Thoracic aorta (tissue), 2 donors: ENCODE data around the gene CBY2. TPM values are rescaled to one million over a fixed set of nuclear protein-coding genes. Genes with fewer than 3 reads are reported as not detected.

ENCODE experiments used
- ATAC-seq: fragments of 150-250 bp; one replicate; pipeline ENCODE4 v1.8.0; 2017; ENCODE audit warnings: low read depth; ENCODE audit not compliant: insufficient number of reproducible peaks, low FRiP score
- DNase-seq: peaks from one replicate; pipeline ENCODE4 v3.0.0-alpha.2; 2020; ENCODE audit warnings: low spot score
- H3K27ac ChIP-seq, 2 donors: fragments of 200-600 bp; sonication (generic); 1 replicate in 1 of 2; 2 replicates in 1 of 2; pipeline ENCODE4 v1.5.1; 2016; ENCODE audit warnings: mild to moderate bottlenecking in 2 of 2, moderate library complexity in 2 of 2
- H3K27me3 ChIP-seq: fragments of 200-600 bp; sonication (generic); replicated peaks from 2 replicates; pipeline ENCODE4 v1.6.0; 2016; ENCODE audit warnings: mild to moderate bottlenecking; ENCODE audit not compliant: insufficient read depth
- H3K36me3 ChIP-seq: fragments of 200-600 bp; sonication (generic); one replicate; pipeline ENCODE4 v1.5.1; 2016
- H3K4me1 ChIP-seq, 2 donors: fragments of 200-600 bp; sonication (generic); 1 replicate in 1 of 2; 2 replicates in 1 of 2; pipeline versions ENCODE4 v1.5.1 to v1.6.0; 2016; ENCODE audit warnings: low read depth in 2 of 2, mild to moderate bottlenecking in 1 of 2; ENCODE audit not compliant: control insufficient read depth in 1 of 2
- H3K4me3 ChIP-seq: fragments of 200-600 bp; sonication (generic); 2 replicates; pipeline ENCODE4 v1.5.1; 2016; ENCODE audit warnings: mild to moderate bottlenecking
- H3K9me3 ChIP-seq: fragments of 200-600 bp; sonication (generic); 2 replicates; pipeline ENCODE4 v1.5.1; 2016
- total RNA-seq, 2 donors: library from RNA; depleted of rRNA; stranded (reverse); fragments of >200 nt; gene quantifications; one replicate each; pipeline versions ENCODE4 v1.1.0 to v1.2.3, GENCODE V29; 2016
- TF ChIP-seq, protein P1 (sequence below): fragments of 200-600 bp; sonication (generic); IDR thresholded peaks from one replicate; pipeline ENCODE4 v1.5.1; 2019; ENCODE audit warnings: antibody characterized with exemption

Gene CBY2
- total RNA-seq, 2 donors from 2014 or later: not detected

DNA sequence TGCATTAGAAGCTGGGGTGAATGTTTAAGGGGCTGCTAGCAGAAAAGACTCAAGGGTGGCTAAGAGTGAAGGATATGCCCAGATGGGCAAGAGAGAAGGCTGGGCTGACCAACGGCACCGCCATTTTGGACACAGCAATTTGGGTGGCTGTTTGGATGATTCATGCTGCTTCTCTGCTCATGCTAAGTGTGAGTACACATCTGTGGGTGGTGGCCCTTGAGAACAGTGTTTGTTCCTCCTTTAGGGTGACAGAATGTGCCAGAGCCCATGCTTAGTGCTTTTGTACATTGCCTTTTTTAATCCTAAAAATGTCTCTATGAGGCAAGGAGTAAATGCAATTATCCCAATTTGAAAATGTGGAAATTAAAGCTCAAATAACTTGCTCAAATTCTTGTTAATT is 9.8 kb downstream of the CBY2 start:
- Histone ChIP-seq H3K4me3 (no peak overlapping the region), H3K27ac (no peak overlapping the region), H3K27me3 (no peaks in the 10 kb centered on the region), H3K4me1 (no peaks in the 10 kb centered on the region), H3K36me3 (no peaks in the 10 kb centered on the region), H3K9me3 (no peaks in the 10 kb centered on the region)
- TF ChIP-seq, protein P1, sequence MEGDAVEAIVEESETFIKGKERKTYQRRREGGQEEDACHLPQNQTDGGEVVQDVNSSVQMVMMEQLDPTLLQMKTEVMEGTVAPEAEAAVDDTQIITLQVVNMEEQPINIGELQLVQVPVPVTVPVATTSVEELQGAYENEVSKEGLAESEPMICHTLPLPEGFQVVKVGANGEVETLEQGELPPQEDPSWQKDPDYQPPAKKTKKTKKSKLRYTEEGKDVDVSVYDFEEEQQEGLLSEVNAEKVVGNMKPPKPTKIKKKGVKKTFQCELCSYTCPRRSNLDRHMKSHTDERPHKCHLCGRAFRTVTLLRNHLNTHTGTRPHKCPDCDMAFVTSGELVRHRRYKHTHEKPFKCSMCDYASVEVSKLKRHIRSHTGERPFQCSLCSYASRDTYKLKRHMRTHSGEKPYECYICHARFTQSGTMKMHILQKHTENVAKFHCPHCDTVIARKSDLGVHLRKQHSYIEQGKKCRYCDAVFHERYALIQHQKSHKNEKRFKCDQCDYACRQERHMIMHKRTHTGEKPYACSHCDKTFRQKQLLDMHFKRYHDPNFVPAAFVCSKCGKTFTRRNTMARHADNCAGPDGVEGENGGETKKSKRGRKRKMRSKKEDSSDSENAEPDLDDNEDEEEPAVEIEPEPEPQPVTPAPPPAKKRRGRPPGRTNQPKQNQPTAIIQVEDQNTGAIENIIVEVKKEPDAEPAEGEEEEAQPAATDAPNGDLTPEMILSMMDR: no peak
- no peak for ATAC-seq
- DNase-seq: no peak

DNA sequence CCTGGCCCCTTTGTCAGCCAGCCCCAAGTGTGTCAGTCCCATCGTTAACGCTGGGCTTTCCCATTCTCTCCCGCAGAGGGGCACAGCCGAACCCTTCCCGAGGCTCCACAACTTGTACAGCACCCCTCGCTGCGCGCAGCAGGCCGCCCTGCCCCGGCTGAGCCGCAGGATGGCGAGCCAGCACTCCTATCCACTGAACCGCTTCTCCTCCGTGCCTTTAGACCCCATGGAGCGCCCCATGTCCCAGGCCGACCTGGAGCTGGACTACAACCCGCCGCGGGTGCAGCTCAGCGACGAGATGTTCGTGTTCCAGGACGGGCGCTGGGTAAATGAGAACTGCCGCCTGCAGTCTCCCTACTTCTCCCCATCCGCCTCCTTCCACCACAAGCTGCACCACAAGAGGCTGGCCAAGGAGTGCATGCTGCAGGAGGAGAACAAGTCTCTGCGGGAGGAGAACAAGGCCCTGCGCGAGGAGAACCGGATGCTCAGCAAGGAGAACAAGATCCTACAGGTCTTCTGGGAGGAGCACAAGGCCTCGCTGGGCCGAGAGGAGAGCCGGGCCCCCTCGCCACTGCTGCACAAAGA is 11.1 kb downstream of the CBY2 start:
- no peaks in the 10 kb centered on the region for H3K36me3 ChIP-seq
- no peak for ATAC-seq
- TF ChIP-seq, protein P1: no peak

DNA sequence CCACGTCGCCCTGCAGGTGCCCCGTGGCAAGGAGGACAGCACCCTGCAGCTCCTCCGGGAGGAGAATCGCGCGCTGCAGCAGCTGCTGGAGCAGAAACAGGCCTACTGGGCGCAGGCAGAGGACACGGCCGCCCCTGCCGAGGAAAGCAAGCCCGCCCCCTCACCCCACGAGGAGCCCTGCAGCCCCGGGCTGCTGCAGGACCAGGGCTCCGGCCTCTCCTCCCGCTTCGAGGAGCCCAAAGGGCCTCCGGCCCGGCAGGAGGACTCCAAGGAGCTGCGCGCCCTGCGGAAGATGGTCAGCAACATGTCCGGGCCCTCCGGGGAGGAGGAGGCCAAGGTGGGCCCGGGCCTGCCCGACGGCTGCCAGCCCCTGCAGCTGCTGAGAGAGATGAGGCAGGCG is 11.6 kb downstream of the CBY2 start:
- H3K36me3 ChIP-seq: no peaks in the 10 kb centered on the region
- H3K4me1 ChIP-seq: no peaks in the 10 kb centered on the region
- TF ChIP-seq, protein P1: no peak

More for the DNA sequence above, 11.1 kb downstream of the CBY2 start:
- Histone ChIP-seq H3K27me3 (no peaks in the 10 kb centered on the region), H3K4me3 (no peak overlapping the region), H3K9me3 (no peaks in the 10 kb centered on the region), H3K4me1 (no peaks in the 10 kb centered on the region), H3K27ac (no peak overlapping the region)
- no peak for DNase-seq

DNA sequence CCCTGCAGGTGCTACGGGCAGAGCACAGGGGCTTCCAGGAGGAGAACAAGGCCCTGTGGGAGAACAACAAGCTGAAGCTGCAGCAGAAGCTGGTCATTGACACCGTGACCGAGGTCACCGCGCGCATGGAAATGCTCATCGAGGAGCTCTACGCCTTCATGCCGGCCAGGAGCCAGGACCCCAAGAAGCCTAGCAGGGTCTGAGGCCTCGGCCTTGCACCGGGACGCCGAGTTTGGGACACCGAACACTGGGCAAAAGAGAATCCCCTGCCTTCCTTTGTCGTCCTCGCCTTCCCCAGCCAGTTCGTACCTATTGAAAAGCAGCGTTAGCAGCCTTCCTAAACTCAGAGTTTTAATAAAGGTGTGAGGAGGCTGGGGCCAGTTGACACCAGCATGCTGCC is 12.1 kb downstream of the CBY2 start:
- H3K4me1 ChIP-seq: no peaks in the 10 kb centered on the region
- ATAC-seq (no peak), DNase-seq (no peak)
- no peaks in the 10 kb centered on the region for H3K9me3 ChIP-seq
- no peaks in the 10 kb centered on the region for H3K36me3 ChIP-seq
- H3K27ac ChIP-seq: no peak overlapping the region
- no peaks in the 10 kb centered on the region for H3K27me3 ChIP-seq
- H3K4me3 ChIP-seq: no peak overlapping the region
- TF ChIP-seq, protein P1: no peak

More for the DNA sequence above, 11.6 kb downstream of the CBY2 start:
- no peak overlapping the region for H3K4me3 ChIP-seq
- no peak for DNase-seq
- no peak overlapping the region for H3K27ac ChIP-seq
- no peaks in the 10 kb centered on the region for H3K27me3 ChIP-seq
- H3K9me3 ChIP-seq: no peaks in the 10 kb centered on the region
- ATAC-seq: no peak

DNA sequence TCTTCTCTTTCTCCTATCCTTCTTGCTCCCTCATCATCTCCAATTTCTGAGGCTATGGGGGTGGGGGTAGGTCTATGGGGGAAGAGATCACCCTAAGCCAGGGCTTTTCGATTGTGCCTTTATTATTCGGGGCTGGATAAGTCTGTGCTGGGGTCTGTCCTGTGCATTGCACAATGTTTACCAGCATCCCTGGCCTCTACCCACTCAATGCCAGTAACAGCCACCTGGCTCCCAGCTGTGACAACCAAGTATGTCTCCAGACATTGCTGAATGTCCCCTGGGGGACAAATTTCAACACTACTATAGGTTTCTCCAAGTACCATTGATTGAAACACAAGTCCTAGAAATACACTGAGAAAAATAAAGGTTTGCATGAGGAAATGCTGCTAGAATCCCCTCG is 13.2 kb downstream of the CBY2 start:
- DNase-seq (no peak), ATAC-seq (no peak)
- Histone ChIP-seq H3K4me3 (no peak overlapping the region), H3K27me3 (no peaks in the 10 kb centered on the region), H3K27ac (no peak overlapping the region), H3K9me3 (no peaks in the 10 kb centered on the region), H3K36me3 (no peaks in the 10 kb centered on the region), H3K4me1 (no peaks in the 10 kb centered on the region)
- TF ChIP-seq, protein P1: no peak
